Calu3 (cell line): ENCODE results near the gene OOEP. TPM values are rescaled to one million over a fixed set of nuclear protein-coding genes. Genes with fewer than 3 reads are reported as not detected.
"Not testable (repeated sequence)": the region's sequence is repeated elsewhere in the genome, so short reads cannot be mapped to it uniquely, and the experiment has no call there.

ENCODE experiments used
- BruUV-seq: library from RNA; stranded (reverse); fragments of 400-500 nt; replicated peaks from 2 replicates; lab custom pipeline; 2021; lab: Mats Ljungman, UMichigan
- CTCF ChIA-PET: fragments of 300-600 bp; sonication (Branson Sonifier 250); formaldehyde crosslinking; loops from one replicate; lab custom pipeline; 2022; ENCODE audit warnings: antibody characterized with exemption; lab: Charles Lee
- DNase-seq: peaks from one replicate; pipeline ENCODE4 v3.0.0; 2022
- H3K27ac Mint-ChIP-seq: one replicate; pipeline ENCODE4 v1.8.0; 2022; ENCODE audit warnings: mixed read lengths; ENCODE audit not compliant: unreplicated experiment
- H3K27me3 Mint-ChIP-seq: one replicate; pipeline ENCODE4 v1.8.0; 2022; ENCODE audit warnings: mixed read lengths; ENCODE audit not compliant: unreplicated experiment
- H3K36me3 Mint-ChIP-seq: one replicate; pipeline ENCODE4 v1.8.0; 2022; ENCODE audit warnings: mild to moderate bottlenecking, moderate library complexity, mixed read lengths; ENCODE audit not compliant: insufficient read depth, unreplicated experiment
- H3K4me1 Mint-ChIP-seq: one replicate; pipeline ENCODE4 v1.8.0; 2022; ENCODE audit warnings: mild to moderate bottlenecking, low read depth, mixed read lengths; ENCODE audit not compliant: unreplicated experiment
- H3K4me3 Mint-ChIP-seq: one replicate; pipeline ENCODE4 v1.8.0; 2022; ENCODE audit warnings: mild to moderate bottlenecking, low read depth, moderate library complexity, mixed read lengths; ENCODE audit not compliant: unreplicated experiment
- H3K9me3 Mint-ChIP-seq: one replicate; pipeline ENCODE4 v1.8.0; 2022; ENCODE audit warnings: low read depth, mixed read lengths; ENCODE audit not compliant: unreplicated experiment
- CTCF ChIP-seq: fragments of 200-600 bp; IDR thresholded peaks from one replicate; pipeline ENCODE4 v1.8.0; 2022; ENCODE audit warnings: antibody characterized with exemption; ENCODE audit not compliant: unreplicated experiment
- intact Hi-C: fragments of 100-400 bp; cut with micrococcal nuclease; formaldehyde crosslinking; loops from one replicate; pipeline ENCODE4 v1.10.0; 2022; ENCODE audit not compliant: unreplicated experiment
- total RNA-seq: library from RNA; stranded (reverse); gene quantifications from 2 replicates; pipeline ENCODE4 v1.2.3, GENCODE V29; 2022

Gene OOEP
- total RNA-seq, 1 experiment from 2014 or later: 7.1 TPM

GRCh38 chr6:73382462-73383113, 12.9 kb upstream of the OOEP start:
- CTCF ChIA-PET: interaction anchor here (0.7 kb wide), 1 partner anchor 1978 kb away, joined by 5 read pairs; no protein-coding TSS in a partner anchor
- BruUV-seq: no TSS peak
- intact Hi-C loops: no loop called here
- TF ChIP-seq CTCF: no peak
- Mint-ChIP-seq H3K27me3 (no peaks in the 10 kb centered on the region), H3K36me3 (no peaks in the 10 kb centered on the region), H3K9me3 (no peaks in the 10 kb centered on the region), H3K4me1 (no peaks in the 10 kb centered on the region), H3K4me3 (no peak overlapping the region), H3K27ac (no peak overlapping the region)
- DNase-seq: peak; percentile 30

- H3K4me3 Mint-ChIP-seq, H3K36me3 Mint-ChIP-seq, H3K4me1 Mint-ChIP-seq, intact Hi-C loops, BruUV-seq, DNase-seq, CTCF ChIA-PET, H3K27ac Mint-ChIP-seq, H3K9me3 Mint-ChIP-seq, H3K27me3 Mint-ChIP-seq: not testable (repeated sequence)
Observed at GRCh38 chr6:73381531-73381930, 11.8 kb upstream of the OOEP start.

GRCh38 chr6:73377225-73377624, 7.5 kb upstream of the OOEP start:
- no peak for DNase-seq
- no TSS peak for BruUV-seq
- Mint-ChIP-seq H3K9me3 (no peaks in the 10 kb centered on the region), H3K27me3 (no peaks in the 10 kb centered on the region), H3K4me1 (no peaks in the 10 kb centered on the region), H3K4me3 (no peak overlapping the region), H3K36me3 (no peaks in the 10 kb centered on the region), H3K27ac (no peak overlapping the region)
- CTCF ChIA-PET: no interaction called here
- intact Hi-C loops: no loop called here
- no peak for TF ChIP-seq CTCF

GRCh38 chr6:73375216-73375615, 5.5 kb upstream of the OOEP start:
- no TSS peak for BruUV-seq
- Mint-ChIP-seq H3K9me3 (no peaks in the 10 kb centered on the region), H3K4me3 (no peak overlapping the region), H3K36me3 (no peaks in the 10 kb centered on the region), H3K4me1 (no peaks in the 10 kb centered on the region), H3K27me3 (no peaks in the 10 kb centered on the region), H3K27ac (no peak overlapping the region)
- no peak for DNase-seq
- CTCF ChIA-PET: no interaction called here
- TF ChIP-seq CTCF: no peak
- intact Hi-C loops: no loop called here

GRCh38 chr6:73372516-73372915, 2.8 kb upstream of the OOEP start:
- BruUV-seq: no TSS peak
- no peak for TF ChIP-seq CTCF
- H3K27ac Mint-ChIP-seq: no peak overlapping the region
- H3K4me3 Mint-ChIP-seq: no peak overlapping the region
- no peaks in the 10 kb centered on the region for H3K36me3 Mint-ChIP-seq
- no peaks in the 10 kb centered on the region for H3K9me3 Mint-ChIP-seq
- DNase-seq: no peak
- H3K4me1 Mint-ChIP-seq: no peaks in the 10 kb centered on the region
- intact Hi-C loops: no loop called here
- CTCF ChIA-PET: interaction anchor here (0.6 kb wide), 1 partner anchor 12 kb away, joined by 3 read pairs; no protein-coding TSS in a partner anchor
- H3K27me3 Mint-ChIP-seq: no peaks in the 10 kb centered on the region
